KMS-11 (cell line): ENCODE results near the gene TPD52L2.
A peak's percentile ranks its signal among the peaks of the same experiment; 100 is the strongest.

Experiments
- H2AFZ ChIP-seq: fragments of 200-600 bp; sonication (generic); 2 replicates; pipeline ENCODE4 v1.6.1; 2016; ENCODE audit warnings: antibody characterized with exemption, mixed run types, low read depth
- H3K27ac ChIP-seq: fragments of 200-600 bp; sonication (generic); 2 replicates; pipeline ENCODE4 v1.6.1; 2016; ENCODE audit warnings: mild to moderate bottlenecking, mixed run types
- H3K27me3 ChIP-seq: fragments of 200-600 bp; sonication (generic); 2 replicates; pipeline ENCODE4 v1.6.1; 2017; ENCODE audit warnings: mild to moderate bottlenecking, low read depth, mixed run types, moderate library complexity; ENCODE audit not compliant: insufficient read depth
- H3K36me3 ChIP-seq: fragments of 200-600 bp; sonication (generic); 2 replicates; pipeline ENCODE4 v1.6.1; 2017; ENCODE audit warnings: mild to moderate bottlenecking, mixed run types; ENCODE audit not compliant: insufficient read depth
- H3K4me1 ChIP-seq: fragments of 200-600 bp; sonication (generic); 2 replicates; pipeline ENCODE4 v1.6.1; 2016; ENCODE audit warnings: mild to moderate bottlenecking, low read depth, mixed run types; ENCODE audit not compliant: poor library complexity, severe bottlenecking
- H3K4me2 ChIP-seq: fragments of 200-600 bp; sonication (generic); 2 replicates; pipeline ENCODE4 v1.7.0; 2016; ENCODE audit warnings: mild to moderate bottlenecking, mixed run types
- H3K4me3 ChIP-seq: fragments of 200-600 bp; sonication (generic); IDR thresholded peaks from 2 replicates; pipeline ENCODE4 v1.6.1; 2017; ENCODE audit warnings: low read depth, low read length, mixed read lengths; ENCODE audit not compliant: insufficient read depth
- H3K79me2 ChIP-seq: fragments of 200-600 bp; sonication (generic); 2 replicates; pipeline ENCODE4 v1.6.1; 2016; ENCODE audit warnings: low read depth, mixed run types; ENCODE audit not compliant: insufficient read depth
- H3K9ac ChIP-seq: fragments of 200-600 bp; sonication (generic); 2 replicates; pipeline ENCODE4 v1.6.1; 2016; ENCODE audit warnings: mild to moderate bottlenecking, mixed run types
- H4K20me1 ChIP-seq: fragments of 200-600 bp; sonication (generic); 2 replicates; pipeline ENCODE4 v1.6.1; 2016; ENCODE audit warnings: mild to moderate bottlenecking, mixed run types; ENCODE audit not compliant: insufficient read depth
- CTCF ChIP-seq: fragments of 200-600 bp; sonication (generic); conservative IDR thresholded peaks from 2 replicates; pipeline ENCODE4 v1.6.1; 2017; ENCODE audit warnings: low read depth, mild to moderate bottlenecking, antibody characterized with exemption, low read length, moderate library complexity, mixed read lengths

Gene TPD52L2

GRCh38 chr20:63896264-63897105, 31.4 kb downstream of the TPD52L2 start:
- H3K27me3 ChIP-seq: no peaks in the 10 kb centered on the region
- peak overlapping the region; percentile 56; the same call in 1 of the 2 replicates for H3K9ac ChIP-seq
- no peak overlapping the region for H3K4me3 ChIP-seq
- peak overlapping the region; percentile 34; the same call in 1 of the 2 replicates for H3K27ac ChIP-seq
- peaks cover 14% of the 10 kb centered on the region for H3K4me1 ChIP-seq
- peaks cover 57% of the 10 kb centered on the region for H3K79me2 ChIP-seq
- H4K20me1 ChIP-seq: peaks cover 34% of the 10 kb centered on the region
- no peak for TF ChIP-seq CTCF
- H3K4me2 ChIP-seq: peak overlapping the region; percentile 93
- H2AFZ ChIP-seq: no peak overlapping the region
- H3K36me3 ChIP-seq: no peaks in the 10 kb centered on the region

- Histone ChIP-seq H3K9ac (no peak overlapping the region), H2AFZ (no peak overlapping the region), H3K27ac (no peak overlapping the region), H3K4me2 (no peak overlapping the region), H4K20me1 (peaks cover 34% of the 10 kb centered on the region), H3K4me1 (peaks cover 14% of the 10 kb centered on the region), H3K4me3 (no peak overlapping the region), H3K36me3 (no peaks in the 10 kb centered on the region), H3K27me3 (no peaks in the 10 kb centered on the region), H3K79me2 (peaks cover 66% of the 10 kb centered on the region)
- TF ChIP-seq CTCF: no peak
These were observed 33.0 kb downstream of the TPD52L2 start for GRCh38 chr20:63897978-63898561.

DNA sequence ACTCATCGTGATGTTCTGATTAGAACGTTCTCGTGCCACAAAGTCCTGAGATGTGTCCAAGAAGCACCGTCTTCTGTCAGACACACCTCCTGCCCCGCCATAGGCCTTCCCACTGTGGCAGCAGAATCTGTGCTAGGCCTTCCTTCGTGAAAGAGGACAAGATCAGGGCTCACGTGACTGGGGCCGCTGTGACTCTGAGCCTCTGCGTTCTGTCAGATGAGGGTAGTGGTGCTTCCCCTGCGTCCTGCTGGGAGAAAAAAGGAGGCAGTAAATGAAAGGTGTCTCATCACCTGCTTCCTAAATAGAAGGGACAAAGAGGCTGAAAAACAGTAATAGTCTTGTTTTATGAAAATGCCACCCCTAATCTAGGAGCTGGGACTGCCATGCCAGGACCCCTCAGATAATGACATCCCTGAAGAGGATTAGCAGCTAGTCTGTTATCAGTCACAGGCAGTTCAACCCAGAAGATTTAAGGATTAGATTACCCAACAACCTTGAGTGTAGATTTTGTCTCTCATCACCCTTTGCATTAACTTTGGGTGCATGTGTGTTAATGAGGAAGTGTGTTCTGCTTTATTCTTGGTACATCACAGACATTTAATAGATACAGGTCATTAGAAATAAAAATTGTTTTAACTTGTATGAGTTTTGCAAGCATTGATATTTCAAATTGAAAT, 34.0 kb downstream of the TPD52L2 start:
- Histone ChIP-seq H2AFZ (no peak overlapping the region), H3K4me3 (no peak overlapping the region), H3K79me2 (peaks cover 76% of the 10 kb centered on the region), H4K20me1 (peaks cover 34% of the 10 kb centered on the region), H3K27ac (no peak overlapping the region), H3K27me3 (no peaks in the 10 kb centered on the region), H3K4me1 (peaks cover 14% of the 10 kb centered on the region), H3K36me3 (no peaks in the 10 kb centered on the region), H3K9ac (no peak overlapping the region), H3K4me2 (no peak overlapping the region)
- TF ChIP-seq CTCF: no peak

DNA sequence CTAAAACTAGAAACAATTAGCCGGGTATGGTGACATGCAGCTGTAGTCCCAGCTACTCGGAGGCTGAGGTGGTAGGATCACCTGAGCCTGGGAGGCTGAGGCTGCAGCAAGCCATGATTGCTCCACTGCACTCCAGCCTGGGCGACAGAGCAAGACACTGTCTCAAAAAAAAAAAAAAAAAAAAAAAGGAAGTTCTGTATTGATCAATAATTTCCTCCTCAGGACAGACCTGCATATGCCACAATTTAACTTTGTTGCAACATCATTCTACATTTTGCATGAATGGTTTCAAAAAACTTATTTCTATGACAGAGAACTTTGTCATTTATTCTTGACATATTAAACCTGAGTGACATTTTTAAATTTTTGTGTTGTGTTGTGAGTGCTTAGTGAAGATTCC, 35.3 kb downstream of the TPD52L2 start:
- no peak overlapping the region for H3K27ac ChIP-seq
- H3K79me2 ChIP-seq: peaks cover 88% of the 10 kb centered on the region
- TF ChIP-seq CTCF: no peak
- H4K20me1 ChIP-seq: peaks cover 34% of the 10 kb centered on the region
- H3K9ac ChIP-seq: no peak overlapping the region
- no peaks in the 10 kb centered on the region for H3K36me3 ChIP-seq
- no peak overlapping the region for H3K4me3 ChIP-seq
- H3K27me3 ChIP-seq: no peaks in the 10 kb centered on the region
- H3K4me2 ChIP-seq: no peak overlapping the region
- peaks cover 14% of the 10 kb centered on the region for H3K4me1 ChIP-seq
- no peak overlapping the region for H2AFZ ChIP-seq
